ENCODE measurements around the gene TRPT1. TPM values are rescaled to one million over a fixed set of nuclear protein-coding genes. Genes with fewer than 3 reads are reported as not detected.

Gene TRPT1
- total and polyA plus RNA-seq, 9 of the 15 experiments (the other 6 are each of a cell fraction or from before 2014, with no cell fraction given), result 4.6 to 41.7 (median 23.1) TPM

DNA sequence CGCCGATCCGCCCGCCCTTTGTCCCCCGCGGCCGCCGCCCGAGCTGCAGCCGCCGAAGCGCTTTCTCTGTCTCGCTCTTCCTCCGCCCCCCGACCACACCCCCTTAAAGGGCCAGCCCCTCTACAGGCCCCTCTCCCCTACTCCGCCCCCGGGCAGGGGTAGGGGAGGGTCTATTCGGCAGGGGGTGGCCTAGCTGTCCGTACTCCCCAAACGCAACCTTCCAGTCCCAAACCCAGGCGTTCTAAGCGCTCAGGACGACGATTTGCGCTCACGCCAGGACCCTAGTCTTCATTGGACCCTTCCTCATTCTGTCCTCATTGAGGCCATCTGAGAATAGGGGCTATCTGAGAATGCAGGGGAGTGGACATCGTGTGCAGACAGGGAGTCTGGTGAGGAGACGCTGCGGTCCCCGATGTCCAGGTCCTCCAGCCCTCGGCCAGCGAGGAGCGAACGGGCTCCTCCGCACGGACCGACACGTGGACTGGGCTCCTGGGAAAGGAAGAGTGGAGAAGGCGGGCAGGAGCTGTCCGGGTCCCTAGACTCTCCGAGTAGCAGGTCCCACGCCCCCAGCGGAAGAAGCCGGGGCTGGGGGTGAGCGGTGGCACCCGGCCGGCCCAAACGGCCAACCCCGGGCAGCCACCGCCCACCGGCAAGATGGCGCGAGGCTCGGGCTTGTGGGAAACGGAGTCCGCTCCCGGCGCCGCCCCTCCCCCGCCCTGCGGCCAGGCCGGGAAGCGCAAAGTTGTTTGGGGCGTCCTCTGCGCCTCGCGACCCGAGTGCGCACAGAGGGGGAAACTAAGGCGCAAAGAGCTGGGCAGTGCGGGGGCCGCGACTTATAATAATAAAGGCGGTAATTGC, 21.1 kb upstream of the TRPT1 start, which contains the start of gene PPP1R14B (continued):
- TF ChIP-seq, protein P1, sequence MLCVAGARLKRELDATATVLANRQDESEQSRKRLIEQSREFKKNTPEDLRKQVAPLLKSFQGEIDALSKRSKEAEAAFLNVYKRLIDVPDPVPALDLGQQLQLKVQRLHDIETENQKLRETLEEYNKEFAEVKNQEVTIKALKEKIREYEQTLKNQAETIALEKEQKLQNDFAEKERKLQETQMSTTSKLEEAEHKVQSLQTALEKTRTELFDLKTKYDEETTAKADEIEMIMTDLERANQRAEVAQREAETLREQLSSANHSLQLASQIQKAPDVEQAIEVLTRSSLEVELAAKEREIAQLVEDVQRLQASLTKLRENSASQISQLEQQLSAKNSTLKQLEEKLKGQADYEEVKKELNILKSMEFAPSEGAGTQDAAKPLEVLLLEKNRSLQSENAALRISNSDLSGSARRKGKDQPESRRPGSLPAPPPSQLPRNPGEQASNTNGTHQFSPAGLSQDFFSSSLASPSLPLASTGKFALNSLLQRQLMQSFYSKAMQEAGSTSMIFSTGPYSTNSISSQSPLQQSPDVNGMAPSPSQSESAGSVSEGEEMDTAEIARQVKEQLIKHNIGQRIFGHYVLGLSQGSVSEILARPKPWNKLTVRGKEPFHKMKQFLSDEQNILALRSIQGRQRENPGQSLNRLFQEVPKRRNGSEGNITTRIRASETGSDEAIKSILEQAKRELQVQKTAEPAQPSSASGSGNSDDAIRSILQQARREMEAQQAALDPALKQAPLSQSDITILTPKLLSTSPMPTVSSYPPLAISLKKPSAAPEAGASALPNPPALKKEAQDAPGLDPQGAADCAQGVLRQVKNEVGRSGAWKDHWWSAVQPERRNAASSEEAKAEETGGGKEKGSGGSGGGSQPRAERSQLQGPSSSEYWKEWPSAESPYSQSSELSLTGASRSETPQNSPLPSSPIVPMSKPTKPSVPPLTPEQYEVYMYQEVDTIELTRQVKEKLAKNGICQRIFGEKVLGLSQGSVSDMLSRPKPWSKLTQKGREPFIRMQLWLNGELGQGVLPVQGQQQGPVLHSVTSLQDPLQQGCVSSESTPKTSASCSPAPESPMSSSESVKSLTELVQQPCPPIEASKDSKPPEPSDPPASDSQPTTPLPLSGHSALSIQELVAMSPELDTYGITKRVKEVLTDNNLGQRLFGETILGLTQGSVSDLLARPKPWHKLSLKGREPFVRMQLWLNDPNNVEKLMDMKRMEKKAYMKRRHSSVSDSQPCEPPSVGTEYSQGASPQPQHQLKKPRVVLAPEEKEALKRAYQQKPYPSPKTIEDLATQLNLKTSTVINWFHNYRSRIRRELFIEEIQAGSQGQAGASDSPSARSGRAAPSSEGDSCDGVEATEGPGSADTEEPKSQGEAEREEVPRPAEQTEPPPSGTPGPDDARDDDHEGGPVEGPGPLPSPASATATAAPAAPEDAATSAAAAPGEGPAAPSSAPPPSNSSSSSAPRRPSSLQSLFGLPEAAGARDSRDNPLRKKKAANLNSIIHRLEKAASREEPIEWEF (CRISPR knock-in tag; IDR thresholded peaks at IDR 0.05), result no peak
- TF ChIP-seq, protein P2, sequence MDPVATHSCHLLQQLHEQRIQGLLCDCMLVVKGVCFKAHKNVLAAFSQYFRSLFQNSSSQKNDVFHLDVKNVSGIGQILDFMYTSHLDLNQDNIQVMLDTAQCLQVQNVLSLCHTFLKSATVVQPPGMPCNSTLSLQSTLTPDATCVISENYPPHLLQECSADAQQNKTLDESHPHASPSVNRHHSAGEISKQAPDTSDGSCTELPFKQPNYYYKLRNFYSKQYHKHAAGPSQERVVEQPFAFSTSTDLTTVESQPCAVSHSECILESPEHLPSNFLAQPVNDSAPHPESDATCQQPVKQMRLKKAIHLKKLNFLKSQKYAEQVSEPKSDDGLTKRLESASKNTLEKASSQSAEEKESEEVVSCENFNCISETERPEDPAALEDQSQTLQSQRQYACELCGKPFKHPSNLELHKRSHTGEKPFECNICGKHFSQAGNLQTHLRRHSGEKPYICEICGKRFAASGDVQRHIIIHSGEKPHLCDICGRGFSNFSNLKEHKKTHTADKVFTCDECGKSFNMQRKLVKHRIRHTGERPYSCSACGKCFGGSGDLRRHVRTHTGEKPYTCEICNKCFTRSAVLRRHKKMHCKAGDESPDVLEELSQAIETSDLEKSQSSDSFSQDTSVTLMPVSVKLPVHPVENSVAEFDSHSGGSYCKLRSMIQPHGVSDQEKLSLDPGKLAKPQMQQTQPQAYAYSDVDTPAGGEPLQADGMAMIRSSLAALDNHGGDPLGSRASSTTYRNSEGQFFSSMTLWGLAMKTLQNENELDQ (CRISPR knock-in tag; IDR thresholded peaks at IDR 0.05; ENCODE audit: borderline replicate concordance), result no peak
- TF ChIP-seq MIER1 (IDR thresholded peaks at IDR 0.05; ENCODE audit: low read depth) (no peak), ZNF263 (CRISPR knock-in tag; IDR thresholded peaks at IDR 0.05; ENCODE audit: borderline replicate concordance) (no peak), ZNF224 (CRISPR knock-in tag; IDR thresholded peaks at IDR 0.05) (0 out of 2 replicates have a peak, but pooled peaks have one; percentile 71), GABPB1 (CRISPR knock-in tag; IDR thresholded peaks at IDR 0.05) (peak; percentile 85), CSDE1 (IDR thresholded peaks at IDR 0.05) (no peak), CBFA2T3 (IDR thresholded peaks at IDR 0.05) (no peak), TRIM28 (IDR thresholded peaks at IDR 0.05) (no peak), RBM34 (IDR thresholded peaks at IDR 0.05; ENCODE audit: borderline replicate concordance, insufficient read depth, low read length) (no peak), FOXM1 (IDR thresholded peaks at IDR 0.05; ENCODE audit: low read depth) (peak; percentile 23; the same call in 1 of the 2 replicates), FOXM1 (CRISPR knock-in tag; IDR thresholded peaks at IDR 0.05; ENCODE audit: low read depth) (0 out of 2 replicates have a peak, but pooled peaks have one; percentile 48), THRAP3 (IDR thresholded peaks at IDR 0.05; ENCODE audit: borderline replicate concordance) (no peak), ZNF561 (CRISPR knock-in tag; conservative IDR thresholded peaks at IDR 0.05) (no peak), MYC (IDR thresholded peaks at IDR 0.05; ENCODE audit: low read depth, low read length) (peak; percentile 93), MYC (CRISPR knock-in tag; IDR thresholded peaks at IDR 0.05; ENCODE audit: borderline replicate concordance, low read depth) (0 out of 2 replicates have a peak, but pooled peaks have one; percentile 74), ZNF785 (CRISPR knock-in tag; IDR thresholded peaks at IDR 0.05) (no peak), L3MBTL2 (IDR thresholded peaks at IDR 0.05) (peak; percentile 93)
